ENCODE data around the gene GPC6. TPM values are rescaled to one million over a fixed set of nuclear protein-coding genes. Genes with fewer than 3 reads are reported as not detected.

The GPC6 gene
- polyA plus RNA-seq, 1 donor (not counting 4 experiments of a cell fraction or from before 2014, with no cell fraction given), result 0.42 TPM

DNA sequence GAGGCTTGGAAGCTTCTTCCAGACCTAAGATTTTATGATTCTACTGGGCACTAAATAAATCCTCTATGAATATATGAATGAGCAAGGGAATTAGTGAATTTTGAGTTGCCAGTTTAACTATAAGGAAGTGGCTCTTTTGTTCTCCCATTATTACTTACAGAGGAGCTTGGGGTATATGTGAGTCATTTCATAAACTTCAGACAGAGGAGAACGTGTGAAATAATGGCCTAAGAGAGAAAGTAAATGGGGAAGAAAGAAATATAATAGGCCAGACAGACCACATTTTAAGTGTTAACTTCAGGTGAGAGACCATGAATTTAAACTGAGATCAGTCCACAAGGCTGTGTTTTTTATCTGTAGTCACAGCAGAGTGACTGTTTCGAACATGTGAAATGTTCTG, 570.9 kb downstream of the GPC6 start:
- no peaks in the 10 kb centered on the region for H3K4me1 ChIP-seq (ENCODE audit: control insufficient read depth, extremely low read depth, insufficient read depth, low read length)

DNA sequence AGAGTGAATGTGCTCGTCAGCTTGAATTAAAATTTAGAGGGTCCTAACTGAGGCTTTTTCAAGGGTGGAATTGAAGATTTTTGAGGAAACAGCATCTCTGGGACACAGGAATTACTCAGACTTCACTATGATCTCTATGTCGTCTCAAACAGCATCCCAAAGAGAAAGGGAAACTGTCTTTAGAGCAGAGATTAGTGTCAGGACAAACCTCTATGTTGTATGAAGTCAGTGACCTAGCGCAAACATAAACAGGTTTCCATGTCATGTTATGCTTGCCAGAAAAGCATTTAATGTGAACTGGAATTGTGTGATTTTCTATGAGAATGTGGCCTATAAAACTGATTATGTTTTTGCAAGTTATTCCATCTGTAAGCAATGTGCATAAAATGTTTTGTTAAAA, 573.7 kb downstream of the GPC6 start:
- no peaks in the 10 kb centered on the region for H3K9me1 ChIP-seq (ENCODE audit: control insufficient read depth, extremely low read depth, insufficient read depth, low read length)
- TF ChIP-seq, protein P1, sequence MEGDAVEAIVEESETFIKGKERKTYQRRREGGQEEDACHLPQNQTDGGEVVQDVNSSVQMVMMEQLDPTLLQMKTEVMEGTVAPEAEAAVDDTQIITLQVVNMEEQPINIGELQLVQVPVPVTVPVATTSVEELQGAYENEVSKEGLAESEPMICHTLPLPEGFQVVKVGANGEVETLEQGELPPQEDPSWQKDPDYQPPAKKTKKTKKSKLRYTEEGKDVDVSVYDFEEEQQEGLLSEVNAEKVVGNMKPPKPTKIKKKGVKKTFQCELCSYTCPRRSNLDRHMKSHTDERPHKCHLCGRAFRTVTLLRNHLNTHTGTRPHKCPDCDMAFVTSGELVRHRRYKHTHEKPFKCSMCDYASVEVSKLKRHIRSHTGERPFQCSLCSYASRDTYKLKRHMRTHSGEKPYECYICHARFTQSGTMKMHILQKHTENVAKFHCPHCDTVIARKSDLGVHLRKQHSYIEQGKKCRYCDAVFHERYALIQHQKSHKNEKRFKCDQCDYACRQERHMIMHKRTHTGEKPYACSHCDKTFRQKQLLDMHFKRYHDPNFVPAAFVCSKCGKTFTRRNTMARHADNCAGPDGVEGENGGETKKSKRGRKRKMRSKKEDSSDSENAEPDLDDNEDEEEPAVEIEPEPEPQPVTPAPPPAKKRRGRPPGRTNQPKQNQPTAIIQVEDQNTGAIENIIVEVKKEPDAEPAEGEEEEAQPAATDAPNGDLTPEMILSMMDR (optimal IDR thresholded peaks at IDR 0.05 in 1 of 3, IDR thresholded peaks at IDR 0.05 in 1 of 3, conservative IDR thresholded peaks at IDR 0.05 in 1 of 3; ENCODE audit: extremely low read depth in 1 of 3, insufficient read depth in 2 of 3, low read length in 3 of 3), result no peak
- no peak for TF ChIP-seq EZH2 (IDR thresholded peaks at IDR 0.05; ENCODE audit: low read length)
- no peak overlapping the region for H2AFZ ChIP-seq (ENCODE audit: control insufficient read depth, low read length)
- H3K4me1 ChIP-seq (ENCODE audit: control insufficient read depth, extremely low read depth, insufficient read depth, low read length), result no peaks in the 10 kb centered on the region
- H4K20me1 ChIP-seq (ENCODE audit: control insufficient read depth, extremely low read depth, insufficient read depth, low read length), result no peaks in the 10 kb centered on the region
- dilution Hi-C loops (cut with MboI; ENCODE audit: extremely low pct_ligation_motif_present, low sequenced_read_pairs), result no loop called here
- H3K27ac ChIP-seq (ENCODE audit: control insufficient read depth, insufficient read depth, low read length), result no peak overlapping the region
- FAIRE-seq (no peak), DNase-seq (ENCODE audit: low read depth, low spot score) (no peak)
- H3K4me3 ChIP-seq (ENCODE audit: control insufficient read depth in 2 of 3, extremely low read depth in 1 of 3, insufficient read depth in 2 of 3, low read depth in 1 of 3, low read length in 3 of 3), result no peak overlapping the region
- no peaks in the 10 kb centered on the region for H3K27me3 ChIP-seq (ENCODE audit: control insufficient read depth, extremely low read depth, insufficient read depth, low read length)
- no peaks in the 10 kb centered on the region for H3K36me3 ChIP-seq (ENCODE audit: control insufficient read depth in 2 of 2, extremely low read depth in 1 of 2, insufficient read depth in 2 of 2, low read length in 2 of 2)
- H3K9me3 ChIP-seq (ENCODE audit: control insufficient read depth, low read depth, low read length), result no peaks in the 10 kb centered on the region
- no peaks in the 10 kb centered on the region for H3K79me2 ChIP-seq (ENCODE audit: control insufficient read depth, insufficient read depth, low read length)
- no peak overlapping the region for H3K9ac ChIP-seq (ENCODE audit: control insufficient read depth, extremely low read depth, insufficient read depth, low read length)
- H3K4me2 ChIP-seq (ENCODE audit: control insufficient read depth, extremely low read depth, insufficient read depth, low read depth, low read length), result no peak overlapping the region

More for the DNA sequence above, 570.9 kb downstream of the GPC6 start:
- H3K9me1 ChIP-seq (ENCODE audit: control insufficient read depth, extremely low read depth, insufficient read depth, low read length), result no peaks in the 10 kb centered on the region
- DNase-seq (ENCODE audit: low read depth, low spot score) (no peak), FAIRE-seq (no peak)
- no peak overlapping the region for H3K4me3 ChIP-seq (ENCODE audit: control insufficient read depth in 2 of 3, extremely low read depth in 1 of 3, insufficient read depth in 2 of 3, low read depth in 1 of 3, low read length in 3 of 3)
- H3K4me2 ChIP-seq (ENCODE audit: control insufficient read depth, extremely low read depth, insufficient read depth, low read depth, low read length), result no peak overlapping the region
- H3K36me3 ChIP-seq (ENCODE audit: control insufficient read depth in 2 of 2, extremely low read depth in 1 of 2, insufficient read depth in 2 of 2, low read length in 2 of 2), result no peaks in the 10 kb centered on the region
- no peak overlapping the region for H2AFZ ChIP-seq (ENCODE audit: control insufficient read depth, low read length)
- H3K27ac ChIP-seq (ENCODE audit: control insufficient read depth, insufficient read depth, low read length), result no peak overlapping the region
- no peaks in the 10 kb centered on the region for H3K27me3 ChIP-seq (ENCODE audit: control insufficient read depth, extremely low read depth, insufficient read depth, low read length)
- H4K20me1 ChIP-seq (ENCODE audit: control insufficient read depth, extremely low read depth, insufficient read depth, low read length), result no peaks in the 10 kb centered on the region
- TF ChIP-seq EZH2 (IDR thresholded peaks at IDR 0.05; ENCODE audit: low read length), result no peak
- TF ChIP-seq, protein P1 (optimal IDR thresholded peaks at IDR 0.05 in 1 of 3, IDR thresholded peaks at IDR 0.05 in 1 of 3, conservative IDR thresholded peaks at IDR 0.05 in 1 of 3; ENCODE audit: extremely low read depth in 1 of 3, insufficient read depth in 2 of 3, low read length in 3 of 3), result no peak
- H3K79me2 ChIP-seq (ENCODE audit: control insufficient read depth, insufficient read depth, low read length), result no peaks in the 10 kb centered on the region
- dilution Hi-C loops (cut with MboI; ENCODE audit: extremely low pct_ligation_motif_present, low sequenced_read_pairs), result no loop called here
- H3K9me3 ChIP-seq (ENCODE audit: control insufficient read depth, low read depth, low read length), result no peaks in the 10 kb centered on the region
- H3K9ac ChIP-seq (ENCODE audit: control insufficient read depth, extremely low read depth, insufficient read depth, low read length), result no peak overlapping the region

Data from keratinocyte (primary cell).